GM20000 (cell line): ENCODE results near the gene PLVAP.

Experiments used
- DNase-seq: peaks from one replicate; pipeline ENCODE4 v3.0.0; 2012; ENCODE audit warnings: low spot score
- TF ChIP-seq, protein P1 (sequence below): IDR thresholded peaks from 2 replicates; pipeline ENCODE4 v1.5.1; 2012; ENCODE audit warnings: mild to moderate bottlenecking, control low read depth; ENCODE audit errors: extremely low read depth, missing control alignments

PLVAP gene

DNA sequence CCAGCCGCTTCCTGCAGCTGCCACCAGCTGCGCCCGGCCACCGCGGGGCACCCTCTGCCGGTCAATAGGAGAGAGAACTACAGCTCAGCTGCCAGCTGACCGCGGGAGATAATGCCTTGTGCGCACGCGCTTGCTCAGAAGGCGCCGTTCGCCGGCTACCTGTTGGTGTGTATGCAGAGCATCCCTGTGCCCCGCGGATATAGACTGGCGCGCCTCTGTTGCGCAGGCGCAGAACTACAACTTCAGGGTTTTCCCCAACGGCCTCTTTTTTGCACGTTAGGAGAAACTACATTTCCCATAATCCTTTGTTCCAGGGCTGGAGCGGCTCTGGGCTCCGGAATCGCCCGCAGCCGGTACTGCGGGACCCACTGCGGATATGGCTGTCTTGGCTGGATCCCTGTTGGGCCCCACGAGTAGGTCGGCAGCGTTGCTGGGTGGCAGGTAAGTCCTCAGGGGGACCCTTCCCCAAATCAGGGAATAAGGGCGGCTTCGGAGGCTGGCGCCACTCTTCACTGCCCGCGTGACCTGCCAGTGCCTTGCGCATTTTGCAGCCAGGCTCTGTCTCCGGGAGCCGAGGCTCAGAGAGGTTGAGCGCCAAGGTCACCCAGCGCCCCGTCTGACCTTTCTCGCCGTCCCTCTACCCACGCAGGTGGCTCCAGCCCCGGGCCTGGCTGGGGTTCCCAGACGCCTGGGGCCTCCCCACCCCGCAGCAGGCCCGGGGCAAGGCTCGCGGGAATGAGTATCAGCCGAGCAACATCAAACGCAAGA is 71.4 kb downstream of the PLVAP start, which contains the start of gene MRPL34:
MRPL34 (plus strand) TSS at position 356 of the 768 bp plus-strand sequence; CDS start at position 377, 21 bp downstream.
- peak; percentile 92 for DNase-seq
- TF ChIP-seq, protein P1, sequence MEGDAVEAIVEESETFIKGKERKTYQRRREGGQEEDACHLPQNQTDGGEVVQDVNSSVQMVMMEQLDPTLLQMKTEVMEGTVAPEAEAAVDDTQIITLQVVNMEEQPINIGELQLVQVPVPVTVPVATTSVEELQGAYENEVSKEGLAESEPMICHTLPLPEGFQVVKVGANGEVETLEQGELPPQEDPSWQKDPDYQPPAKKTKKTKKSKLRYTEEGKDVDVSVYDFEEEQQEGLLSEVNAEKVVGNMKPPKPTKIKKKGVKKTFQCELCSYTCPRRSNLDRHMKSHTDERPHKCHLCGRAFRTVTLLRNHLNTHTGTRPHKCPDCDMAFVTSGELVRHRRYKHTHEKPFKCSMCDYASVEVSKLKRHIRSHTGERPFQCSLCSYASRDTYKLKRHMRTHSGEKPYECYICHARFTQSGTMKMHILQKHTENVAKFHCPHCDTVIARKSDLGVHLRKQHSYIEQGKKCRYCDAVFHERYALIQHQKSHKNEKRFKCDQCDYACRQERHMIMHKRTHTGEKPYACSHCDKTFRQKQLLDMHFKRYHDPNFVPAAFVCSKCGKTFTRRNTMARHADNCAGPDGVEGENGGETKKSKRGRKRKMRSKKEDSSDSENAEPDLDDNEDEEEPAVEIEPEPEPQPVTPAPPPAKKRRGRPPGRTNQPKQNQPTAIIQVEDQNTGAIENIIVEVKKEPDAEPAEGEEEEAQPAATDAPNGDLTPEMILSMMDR, result peak; percentile 56

DNA sequence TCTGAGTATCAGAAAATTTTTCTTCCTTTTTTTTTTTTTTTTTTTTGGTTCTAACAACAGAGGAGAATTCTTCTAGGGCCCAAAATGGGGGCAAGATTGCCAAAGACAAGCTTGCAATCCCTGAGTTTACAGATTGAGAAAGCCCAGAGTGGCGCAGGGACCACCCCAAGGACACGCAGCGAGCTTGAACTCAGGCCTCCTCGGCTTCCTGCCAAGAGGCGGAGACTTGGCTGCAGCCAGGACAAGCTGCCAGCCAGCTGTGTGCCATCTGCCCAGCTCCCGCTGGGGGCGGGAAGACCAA is 72.0 kb downstream of the PLVAP start:
- no peak for DNase-seq
- TF ChIP-seq, protein P1, result no peak

DNA sequence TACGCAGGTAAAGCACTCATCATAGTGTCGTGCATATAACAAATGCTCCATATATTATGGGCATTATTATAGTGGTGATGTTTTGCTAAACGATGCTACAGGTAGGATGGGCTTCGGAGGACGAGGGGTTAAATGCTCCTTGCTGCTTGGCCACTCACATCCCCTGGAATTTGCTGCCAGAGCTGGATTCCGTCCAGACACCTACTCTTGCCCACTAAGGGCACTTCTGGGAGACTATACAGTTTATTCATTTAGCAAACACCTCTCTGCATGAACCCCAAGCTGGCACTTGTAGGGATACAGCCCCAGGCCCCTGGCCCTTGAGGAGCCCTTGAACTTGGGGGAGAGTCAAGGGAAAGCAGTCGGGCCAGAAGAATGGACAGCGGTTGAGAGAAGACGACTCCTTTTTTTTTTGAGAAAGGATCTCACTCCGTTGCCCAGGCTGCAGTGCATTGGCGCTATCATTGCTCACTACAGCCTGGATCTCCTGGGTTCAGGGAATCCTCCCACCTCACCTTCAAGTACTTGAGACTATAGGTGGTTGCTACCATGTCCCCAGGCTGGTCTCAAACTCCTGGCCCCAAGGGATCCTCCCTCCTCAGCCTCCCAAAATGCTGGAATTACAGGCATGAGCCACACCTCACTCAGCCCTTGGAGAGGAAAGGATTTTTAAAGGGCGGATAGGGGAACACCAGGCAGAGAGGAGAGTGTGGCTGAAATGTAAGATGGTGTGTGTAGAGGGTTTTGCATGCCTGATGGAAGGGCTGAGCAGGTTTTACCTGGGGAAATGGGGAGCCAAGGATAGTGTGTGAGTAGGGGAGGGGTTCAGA is 72.5 kb downstream of the PLVAP start:
- TF ChIP-seq, protein P1, result no peak
- DNase-seq, result no peak

DNA sequence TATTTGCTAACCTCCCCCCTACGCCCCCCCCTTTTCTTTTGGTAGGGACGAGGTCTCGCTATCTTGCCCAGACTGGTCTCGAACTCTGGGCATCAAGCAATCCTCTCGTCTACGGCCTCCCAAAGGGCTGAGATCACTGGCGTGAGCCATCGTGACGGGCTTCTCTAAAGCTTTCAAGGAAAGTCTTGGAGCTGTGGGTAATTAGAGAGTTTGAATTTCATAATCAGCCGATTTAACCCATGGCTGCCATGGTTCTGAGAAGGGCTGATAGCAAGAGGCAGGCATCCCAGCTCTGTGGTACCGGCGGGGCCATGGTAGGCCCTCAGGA is 73.2 kb downstream of the PLVAP start:
- TF ChIP-seq, protein P1, result no peak
- DNase-seq, result no peak

DNA sequence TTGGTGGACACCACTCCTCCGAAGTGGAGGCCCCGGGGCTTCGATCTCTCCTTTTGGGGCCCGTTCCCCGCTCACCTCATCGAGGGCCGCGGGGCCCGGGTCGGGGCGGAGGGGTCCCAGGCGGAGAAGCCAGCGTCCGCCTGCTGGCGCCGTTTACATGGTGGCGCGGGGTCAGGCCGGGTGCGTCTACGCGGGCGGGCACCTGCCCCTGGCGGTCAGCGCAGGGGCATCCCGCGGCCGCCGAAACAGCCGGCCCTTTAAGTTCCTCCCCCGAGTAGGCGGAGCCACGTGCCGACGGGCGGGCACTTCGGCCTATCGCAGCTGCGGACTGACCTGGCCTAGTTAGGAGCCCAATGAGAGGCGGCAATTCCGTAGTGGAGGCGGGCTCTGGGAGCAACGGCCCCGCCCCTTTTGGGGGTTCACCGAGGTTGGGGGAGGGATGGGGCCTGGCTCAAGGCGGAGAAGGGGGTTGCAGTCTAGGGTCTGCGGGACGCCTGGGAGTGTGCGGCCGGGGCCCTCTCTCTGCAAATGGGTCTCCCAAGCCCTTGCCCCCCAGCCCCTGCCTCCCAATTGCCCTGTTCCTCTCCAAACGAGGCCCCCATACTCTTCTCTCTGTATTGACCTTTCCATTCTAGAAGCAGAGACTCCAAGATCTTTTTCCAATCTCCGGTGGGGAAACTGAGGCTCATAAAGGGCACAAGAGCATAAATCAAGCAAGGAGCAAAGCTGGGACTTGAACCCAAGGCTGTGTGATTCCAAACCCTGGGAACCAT is 73.8 kb downstream of the PLVAP start, which contains the start of gene ABHD8:
ABHD8 (minus strand) TSS at position 259 of the 773 bp plus-strand sequence. CDS start 1,809 bp downstream, outside the sequence.
- TF ChIP-seq, protein P1, result no peak
- peak; percentile 97 for DNase-seq

DNA sequence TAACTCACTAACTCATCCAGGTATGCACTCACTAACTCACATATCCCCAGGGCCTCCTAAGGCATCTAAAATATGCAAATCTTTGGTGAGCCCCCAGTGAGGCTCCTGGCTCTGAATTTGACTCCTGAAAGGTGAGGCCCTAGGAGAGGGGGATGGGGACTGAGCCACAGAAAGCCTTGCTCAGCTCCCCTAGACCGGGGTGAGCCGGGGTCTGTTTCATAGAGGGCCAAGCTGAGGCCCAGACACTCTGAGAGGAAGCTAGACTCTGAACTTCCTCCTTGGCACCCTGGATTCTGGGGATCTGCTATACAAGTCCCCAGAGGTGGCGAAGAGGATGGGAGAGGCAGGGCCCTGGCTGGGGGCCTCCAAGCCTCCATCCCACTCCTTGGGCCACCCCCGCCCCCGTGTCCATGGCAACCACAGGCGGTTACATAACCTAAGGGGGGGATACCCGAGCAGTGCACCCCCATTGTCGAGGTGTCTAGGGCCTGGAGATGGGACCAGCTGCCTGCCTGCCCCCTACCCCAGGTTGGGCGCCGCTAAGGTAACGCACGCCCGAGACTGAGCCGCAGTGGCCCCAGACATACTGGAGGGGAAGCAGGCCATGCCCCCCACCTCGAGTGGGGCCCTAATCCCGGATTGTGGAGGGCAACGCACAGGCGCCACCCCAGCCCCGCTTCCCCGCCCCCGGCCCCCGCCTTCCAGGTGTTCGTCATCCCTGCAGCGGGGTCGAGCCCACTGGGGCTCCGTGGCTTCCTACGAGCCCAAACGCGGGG is 74.6 kb downstream of the PLVAP start:
- TF ChIP-seq, protein P1, result no peak
- DNase-seq, result peak; percentile 53
